ENCODE results near the gene HLA-DRA.
A peak's percentile ranks its signal among the peaks of the same experiment; 100 is the strongest.

The HLA-DRA gene

GRCh38 chr6:32439139-32439538 lies 548 bp upstream of the HLA-DRA start:
- Histone ChIP-seq H3K9me3 (replicated peaks; ENCODE audit: insufficient read depth, low read length) (no peaks in the 10 kb centered on the region), H3K4me3 (ENCODE audit: low read length) (no peak overlapping the region), H4K20me1 (ENCODE audit: insufficient read depth, low read length) (no peaks in the 10 kb centered on the region), H3K36me3 (replicated peaks; ENCODE audit: insufficient read depth, low read length) (no peaks in the 10 kb centered on the region; the same call in 1 of the 2 replicates), H3K27ac (ENCODE audit: low read length) (peak overlapping the region; percentile 78; the same call in 1 of the 2 replicates), H3F3A (ENCODE audit: insufficient read depth, low read length) (no peaks in the 10 kb centered on the region), H3K4me2 (ENCODE audit: low read depth, low read length) (peak overlapping the region; percentile 15), H3K79me2 (ENCODE audit: low read length) (peaks cover 8% of the 10 kb centered on the region), H3K9ac (ENCODE audit: low read length) (no peak overlapping the region), H3K27me3 (replicated peaks; ENCODE audit: insufficient read depth, low read length) (no peaks in the 10 kb centered on the region), H2AFZ (ENCODE audit: low read length) (no peak overlapping the region), H3K4me1 (ENCODE audit: low read length) (peaks cover 22% of the 10 kb centered on the region), H3K9me2 (replicated peaks; ENCODE audit: insufficient read depth, low read length) (no peaks in the 10 kb centered on the region)
- TF ChIP-seq EZH2 (optimal IDR thresholded peaks at IDR 0.05; ENCODE audit: low read depth, low read length) (no peak), EZH2phosphoT487 (IDR thresholded peaks at IDR 0.05; ENCODE audit: low read length) (no peak)
- TF ChIP-seq, protein P1, sequence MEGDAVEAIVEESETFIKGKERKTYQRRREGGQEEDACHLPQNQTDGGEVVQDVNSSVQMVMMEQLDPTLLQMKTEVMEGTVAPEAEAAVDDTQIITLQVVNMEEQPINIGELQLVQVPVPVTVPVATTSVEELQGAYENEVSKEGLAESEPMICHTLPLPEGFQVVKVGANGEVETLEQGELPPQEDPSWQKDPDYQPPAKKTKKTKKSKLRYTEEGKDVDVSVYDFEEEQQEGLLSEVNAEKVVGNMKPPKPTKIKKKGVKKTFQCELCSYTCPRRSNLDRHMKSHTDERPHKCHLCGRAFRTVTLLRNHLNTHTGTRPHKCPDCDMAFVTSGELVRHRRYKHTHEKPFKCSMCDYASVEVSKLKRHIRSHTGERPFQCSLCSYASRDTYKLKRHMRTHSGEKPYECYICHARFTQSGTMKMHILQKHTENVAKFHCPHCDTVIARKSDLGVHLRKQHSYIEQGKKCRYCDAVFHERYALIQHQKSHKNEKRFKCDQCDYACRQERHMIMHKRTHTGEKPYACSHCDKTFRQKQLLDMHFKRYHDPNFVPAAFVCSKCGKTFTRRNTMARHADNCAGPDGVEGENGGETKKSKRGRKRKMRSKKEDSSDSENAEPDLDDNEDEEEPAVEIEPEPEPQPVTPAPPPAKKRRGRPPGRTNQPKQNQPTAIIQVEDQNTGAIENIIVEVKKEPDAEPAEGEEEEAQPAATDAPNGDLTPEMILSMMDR (IDR thresholded peaks at IDR 0.05; ENCODE audit: low read length), result no peak
- DNase-seq, result no peak

- Histone ChIP-seq H3K4me3 (ENCODE audit: low read length) (no peak overlapping the region), H3K79me2 (ENCODE audit: low read length) (peaks cover 8% of the 10 kb centered on the region), H3K27me3 (replicated peaks; ENCODE audit: insufficient read depth, low read length) (no peaks in the 10 kb centered on the region), H3K4me2 (ENCODE audit: low read depth, low read length) (no peak overlapping the region), H3K36me3 (replicated peaks; ENCODE audit: insufficient read depth, low read length) (no peaks in the 10 kb centered on the region; the same call in 1 of the 2 replicates), H2AFZ (ENCODE audit: low read length) (no peak overlapping the region), H3K9ac (ENCODE audit: low read length) (no peak overlapping the region), H3K27ac (ENCODE audit: low read length) (no peak overlapping the region), H3K9me2 (replicated peaks; ENCODE audit: insufficient read depth, low read length) (no peaks in the 10 kb centered on the region), H3K9me3 (replicated peaks; ENCODE audit: insufficient read depth, low read length) (no peaks in the 10 kb centered on the region), H3F3A (ENCODE audit: insufficient read depth, low read length) (no peaks in the 10 kb centered on the region), H4K20me1 (ENCODE audit: insufficient read depth, low read length) (no peaks in the 10 kb centered on the region), H3K4me1 (ENCODE audit: low read length) (peaks cover 16% of the 10 kb centered on the region)
- DNase-seq, result no peak
- TF ChIP-seq EZH2 (optimal IDR thresholded peaks at IDR 0.05; ENCODE audit: low read depth, low read length) (no peak), EZH2phosphoT487 (IDR thresholded peaks at IDR 0.05; ENCODE audit: low read length) (no peak)
- TF ChIP-seq, protein P1 (IDR thresholded peaks at IDR 0.05; ENCODE audit: low read length), result no peak
Observed at GRCh38 chr6:32442243-32442667, 2.6 kb downstream of the HLA-DRA start.

- Histone ChIP-seq H3K4me1 (ENCODE audit: low read length) (peaks cover 10% of the 10 kb centered on the region), H3K79me2 (ENCODE audit: low read length) (peaks cover 8% of the 10 kb centered on the region)
Observed at GRCh38 chr6:32442977-32443552, 3.4 kb downstream of the HLA-DRA start.

More at GRCh38 chr6:32442977-32443552, 3.4 kb downstream of the HLA-DRA start:
- no peak overlapping the region for H3K9ac ChIP-seq (ENCODE audit: low read length)
- H4K20me1 ChIP-seq (ENCODE audit: insufficient read depth, low read length), result no peaks in the 10 kb centered on the region
- H3K27ac ChIP-seq (ENCODE audit: low read length), result no peak overlapping the region
- no peaks in the 10 kb centered on the region; the same call in 1 of the 2 replicates for H3K36me3 ChIP-seq (replicated peaks; ENCODE audit: insufficient read depth, low read length)
- no peaks in the 10 kb centered on the region for H3K9me3 ChIP-seq (replicated peaks; ENCODE audit: insufficient read depth, low read length)
- DNase-seq, result no peak
- TF ChIP-seq EZH2 (optimal IDR thresholded peaks at IDR 0.05; ENCODE audit: low read depth, low read length) (no peak), EZH2phosphoT487 (IDR thresholded peaks at IDR 0.05; ENCODE audit: low read length) (no peak)
- TF ChIP-seq, protein P1 (IDR thresholded peaks at IDR 0.05; ENCODE audit: low read length), result no peak
- H3K4me2 ChIP-seq (ENCODE audit: low read depth, low read length), result no peak overlapping the region
- no peaks in the 10 kb centered on the region for H3F3A ChIP-seq (ENCODE audit: insufficient read depth, low read length)
- no peaks in the 10 kb centered on the region for H3K9me2 ChIP-seq (replicated peaks; ENCODE audit: insufficient read depth, low read length)
- no peak overlapping the region for H3K4me3 ChIP-seq (ENCODE audit: low read length)
- no peaks in the 10 kb centered on the region for H3K27me3 ChIP-seq (replicated peaks; ENCODE audit: insufficient read depth, low read length)
- no peak overlapping the region for H2AFZ ChIP-seq (ENCODE audit: low read length)
